Epithelial cell of proximal tubule (primary cell): ENCODE data around the gene MEX3A. TPM values are rescaled to one million over a fixed set of nuclear protein-coding genes. Genes with fewer than 3 reads are reported as not detected.

ENCODE experiments used
- DNase-seq: peaks from one replicate; pipeline ENCODE4 v3.0.0-alpha.2; 2011; ENCODE audit warnings: low read depth
- H3K4me3 ChIP-seq: 2 replicates; pipeline ENCODE4 v1.5.1; 2011; ENCODE audit warnings: low read depth, mild to moderate bottlenecking, low read length
- total RNA-seq: library from RNA; depleted of rRNA; stranded (reverse); fragments of >200 nt; gene quantifications from 2 replicates; pipeline ENCODE4 v1.2.3, GENCODE V29; 2015
- TF ChIP-seq, protein P1 (sequence below): conservative IDR thresholded peaks from 2 replicates; pipeline ENCODE4 v1.5.1; 2012; ENCODE audit warnings: low read depth, mild to moderate bottlenecking, low read length

MEX3A gene
- total RNA-seq, 1 donor from 2014 or later, result 14.8 TPM

DNA sequence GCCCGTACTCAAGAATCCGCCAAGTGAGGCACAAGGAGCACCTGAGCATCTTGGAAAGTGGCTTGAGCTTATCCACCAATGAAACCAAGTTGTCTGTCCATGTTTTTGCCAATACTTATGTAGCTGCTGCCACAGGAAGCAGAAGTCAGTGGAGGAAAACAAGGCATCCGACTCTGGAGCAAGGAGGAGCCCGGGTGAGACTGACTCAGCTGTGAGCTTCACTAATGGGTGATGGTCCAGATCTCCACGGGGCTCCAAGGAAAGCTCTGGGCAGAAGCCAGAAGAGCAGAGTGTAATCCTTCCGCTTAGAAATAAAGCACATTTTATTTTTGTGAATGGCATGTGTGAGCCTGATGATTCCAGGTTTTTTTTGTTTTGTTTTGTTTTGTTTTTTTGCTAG lies 49.3 kb downstream of the MEX3A start:
- DNase-seq, result no peak
- H3K4me3 ChIP-seq, result no peak overlapping the region
- TF ChIP-seq, protein P1, sequence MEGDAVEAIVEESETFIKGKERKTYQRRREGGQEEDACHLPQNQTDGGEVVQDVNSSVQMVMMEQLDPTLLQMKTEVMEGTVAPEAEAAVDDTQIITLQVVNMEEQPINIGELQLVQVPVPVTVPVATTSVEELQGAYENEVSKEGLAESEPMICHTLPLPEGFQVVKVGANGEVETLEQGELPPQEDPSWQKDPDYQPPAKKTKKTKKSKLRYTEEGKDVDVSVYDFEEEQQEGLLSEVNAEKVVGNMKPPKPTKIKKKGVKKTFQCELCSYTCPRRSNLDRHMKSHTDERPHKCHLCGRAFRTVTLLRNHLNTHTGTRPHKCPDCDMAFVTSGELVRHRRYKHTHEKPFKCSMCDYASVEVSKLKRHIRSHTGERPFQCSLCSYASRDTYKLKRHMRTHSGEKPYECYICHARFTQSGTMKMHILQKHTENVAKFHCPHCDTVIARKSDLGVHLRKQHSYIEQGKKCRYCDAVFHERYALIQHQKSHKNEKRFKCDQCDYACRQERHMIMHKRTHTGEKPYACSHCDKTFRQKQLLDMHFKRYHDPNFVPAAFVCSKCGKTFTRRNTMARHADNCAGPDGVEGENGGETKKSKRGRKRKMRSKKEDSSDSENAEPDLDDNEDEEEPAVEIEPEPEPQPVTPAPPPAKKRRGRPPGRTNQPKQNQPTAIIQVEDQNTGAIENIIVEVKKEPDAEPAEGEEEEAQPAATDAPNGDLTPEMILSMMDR, result no peak

DNA sequence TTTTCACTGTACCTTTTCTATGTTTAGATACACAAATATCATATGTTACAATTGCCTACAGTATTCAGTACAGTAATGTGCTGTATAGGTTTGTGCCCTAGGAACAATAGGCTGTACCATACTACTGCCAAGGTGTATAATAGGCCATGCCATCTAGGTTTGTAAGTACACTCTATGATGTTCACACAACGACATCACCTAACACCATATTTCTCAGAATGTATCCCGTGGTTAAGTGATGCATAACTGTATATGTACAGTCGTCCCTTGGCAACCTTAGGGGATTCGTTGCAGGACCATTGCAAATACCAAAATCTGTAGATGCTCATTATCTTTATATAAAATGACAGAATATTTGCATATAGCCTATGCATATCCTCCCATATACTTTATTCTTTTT lies 55.7 kb downstream of the MEX3A start:
- no peak for DNase-seq
- H3K4me3 ChIP-seq, result no peak overlapping the region
- TF ChIP-seq, protein P1, result no peak

DNA sequence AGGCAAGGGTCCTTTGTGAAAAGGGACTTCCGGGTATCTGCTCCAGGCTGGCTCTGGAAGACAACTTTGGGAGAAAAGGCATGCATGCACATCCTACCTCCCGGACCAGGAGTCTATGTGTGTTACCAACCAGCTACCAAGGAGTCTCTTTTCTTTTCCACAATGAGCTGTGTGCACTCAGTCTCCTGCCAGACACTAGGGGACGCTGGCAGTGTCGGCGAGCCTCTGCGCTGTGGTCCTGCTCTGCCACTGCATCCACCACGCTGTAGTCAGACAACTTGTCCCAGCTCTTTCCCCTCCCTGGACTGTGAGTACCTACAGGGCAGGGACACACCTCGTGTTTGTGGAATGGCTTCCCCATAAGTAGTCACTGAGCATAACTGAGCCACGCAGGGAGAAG lies 56.4 kb downstream of the MEX3A start:
- no peak overlapping the region for H3K4me3 ChIP-seq
- TF ChIP-seq, protein P1, result peak; percentile 77
- DNase-seq, result no peak

DNA sequence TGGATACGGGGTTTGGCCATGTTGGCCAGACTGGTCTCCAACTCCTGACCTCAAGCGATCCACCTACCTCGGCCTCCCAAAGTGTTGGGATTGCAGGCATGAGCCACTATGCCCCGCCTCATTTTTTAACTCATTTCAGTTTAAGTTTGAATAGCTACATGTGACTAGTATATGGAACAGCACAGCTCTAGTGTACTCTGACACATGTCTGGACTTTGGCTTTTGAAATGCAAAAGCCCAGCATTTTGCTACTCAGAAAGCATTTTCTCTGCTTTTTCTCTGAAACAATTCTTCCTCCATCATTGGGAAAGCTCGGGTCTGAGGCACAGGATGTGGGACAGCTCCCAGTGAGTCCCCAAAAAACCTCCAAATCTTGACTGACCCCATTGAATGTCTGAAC lies 57.5 kb downstream of the MEX3A start:
- H3K4me3 ChIP-seq, result no peak overlapping the region
- TF ChIP-seq, protein P1, result no peak
- DNase-seq, result no peak

Other genes starting within 250 kb of the MEX3A start
- gene GON4L, start 225.3 kb downstream of the MEX3A start, total RNA-seq, result 13.9 and 22.7 TPM in 2 replicates
- gene SYT11, start 222.9 kb downstream of the MEX3A start, total RNA-seq, result 13.2 and 15.4 TPM in 2 replicates
- gene RIT1, start 171.1 kb downstream of the MEX3A start, total RNA-seq, result 16.3 and 17.6 TPM in 2 replicates
- gene KHDC4, start 148.1 kb downstream of the MEX3A start, total RNA-seq, result 30.8 and 36.7 TPM in 2 replicates
- not detected in 2 replicates for gene RXFP4, start 140.8 kb downstream of the MEX3A start, total RNA-seq
- gene ARHGEF2, start 103.9 kb downstream of the MEX3A start, total RNA-seq, result 62.5 and 89.7 TPM in 2 replicates
- gene SSR2, start 61.5 kb downstream of the MEX3A start, total RNA-seq, result 450 and 635 TPM in 2 replicates
- gene UBQLN4, start 28.7 kb downstream of the MEX3A start, total RNA-seq, result 28.2 and 29.7 TPM in 2 replicates
- gene LAMTOR2, start 27.7 kb downstream of the MEX3A start, total RNA-seq, result 94.8 and 97.0 TPM in 2 replicates
- gene RAB25, start 21.3 kb downstream of the MEX3A start, total RNA-seq, result 17.8 and 47.5 TPM in 2 replicates
- 358 and 433 TPM in 2 replicates for gene LMNA, start 32.2 kb upstream of the MEX3A start, total RNA-seq
- gene SEMA4A, start 71.1 kb upstream of the MEX3A start, total RNA-seq, result 1.4 and 3.5 TPM in 2 replicates
- gene SLC25A44, start 111.6 kb upstream of the MEX3A start, total RNA-seq, result 7.4 and 16.6 TPM in 2 replicates
- gene PMF1, start 130.5 kb upstream of the MEX3A start, total RNA-seq, result 112 and 131 TPM in 2 replicates
- gene BGLAP, start 159.7 kb upstream of the MEX3A start, total RNA-seq, result 0.29 TPM in 1 of 2 replicates, not detected in the other
- gene PAQR6, start 165.6 kb upstream of the MEX3A start, total RNA-seq, result 1.4 and 1.5 TPM in 2 replicates
- gene SMG5, start 200.4 kb upstream of the MEX3A start, total RNA-seq, result 77.4 and 96.9 TPM in 2 replicates
- 2.1 and 3.9 TPM in 2 replicates for gene TMEM79, start 201.9 kb upstream of the MEX3A start, total RNA-seq
- 47.9 and 66.3 TPM in 2 replicates for gene GLMP, start 213.2 kb upstream of the MEX3A start, total RNA-seq
- gene VHLL, start 216.8 kb upstream of the MEX3A start, total RNA-seq, result not detected in 2 replicates